Measurements from ENCODE around the gene AGPAT2. TPM values are rescaled to one million over a fixed set of nuclear protein-coding genes. Genes with fewer than 3 reads are reported as not detected.

AGPAT2 gene
- total and polyA plus RNA-seq, 2 experiments from 2014 or later, result 31.8 to 44.7 TPM

GRCh38 chr9:136696502-136696901, 9.2 kb upstream of the AGPAT2 start:
- Mint-ChIP-seq H3K27me3 (ENCODE audit: insufficient read depth, low read depth, poor library complexity) (peaks cover 13% of the 10 kb centered on the region), H3K36me3 (ENCODE audit: low read depth) (no peaks in the 10 kb centered on the region), H3K4me1 (peaks cover 15% of the 10 kb centered on the region), H3K27ac (no peak overlapping the region), H3K4me3 (no peak overlapping the region), H3K9me3 (no peaks in the 10 kb centered on the region)
- H3K4me3 ChIP-seq, result no peak overlapping the region
- H3K79me2 ChIP-seq (replicated peaks; ENCODE audit: insufficient read depth), result no peaks in the 10 kb centered on the region
- H2AFZ ChIP-seq, result no peak overlapping the region
- H3F3A ChIP-seq (replicated peaks; ENCODE audit: low read depth), result no peaks in the 10 kb centered on the region
- H3K4me2 ChIP-seq, result no peak overlapping the region
- ATAC-seq, result no peak
- no peaks in the 10 kb centered on the region for H3K27me3 ChIP-seq (ENCODE audit: insufficient read depth)
- H4K20me1 ChIP-seq (replicated peaks; ENCODE audit: insufficient read depth), result no peaks in the 10 kb centered on the region
- H3K36me3 ChIP-seq (ENCODE audit: insufficient read depth), result no peaks in the 10 kb centered on the region
- H3K27ac ChIP-seq (ENCODE audit: low read depth), result no peak overlapping the region
- H3K9me2 ChIP-seq (ENCODE audit: insufficient read depth), result no peaks in the 10 kb centered on the region
- no peak for DNase-seq (ENCODE audit: low spot score)
- TF ChIP-seq ZNF331 (CRISPR knock-in tag; IDR thresholded peaks at IDR 0.05; ENCODE audit: low read depth) (no peak), ZNF114 (CRISPR knock-in tag; IDR thresholded peaks at IDR 0.05) (no peak), CTCF (conservative IDR thresholded peaks at IDR 0.05; ENCODE audit: low read depth in 2 of 2) (no peak)
- TF ChIP-seq, protein P1, sequence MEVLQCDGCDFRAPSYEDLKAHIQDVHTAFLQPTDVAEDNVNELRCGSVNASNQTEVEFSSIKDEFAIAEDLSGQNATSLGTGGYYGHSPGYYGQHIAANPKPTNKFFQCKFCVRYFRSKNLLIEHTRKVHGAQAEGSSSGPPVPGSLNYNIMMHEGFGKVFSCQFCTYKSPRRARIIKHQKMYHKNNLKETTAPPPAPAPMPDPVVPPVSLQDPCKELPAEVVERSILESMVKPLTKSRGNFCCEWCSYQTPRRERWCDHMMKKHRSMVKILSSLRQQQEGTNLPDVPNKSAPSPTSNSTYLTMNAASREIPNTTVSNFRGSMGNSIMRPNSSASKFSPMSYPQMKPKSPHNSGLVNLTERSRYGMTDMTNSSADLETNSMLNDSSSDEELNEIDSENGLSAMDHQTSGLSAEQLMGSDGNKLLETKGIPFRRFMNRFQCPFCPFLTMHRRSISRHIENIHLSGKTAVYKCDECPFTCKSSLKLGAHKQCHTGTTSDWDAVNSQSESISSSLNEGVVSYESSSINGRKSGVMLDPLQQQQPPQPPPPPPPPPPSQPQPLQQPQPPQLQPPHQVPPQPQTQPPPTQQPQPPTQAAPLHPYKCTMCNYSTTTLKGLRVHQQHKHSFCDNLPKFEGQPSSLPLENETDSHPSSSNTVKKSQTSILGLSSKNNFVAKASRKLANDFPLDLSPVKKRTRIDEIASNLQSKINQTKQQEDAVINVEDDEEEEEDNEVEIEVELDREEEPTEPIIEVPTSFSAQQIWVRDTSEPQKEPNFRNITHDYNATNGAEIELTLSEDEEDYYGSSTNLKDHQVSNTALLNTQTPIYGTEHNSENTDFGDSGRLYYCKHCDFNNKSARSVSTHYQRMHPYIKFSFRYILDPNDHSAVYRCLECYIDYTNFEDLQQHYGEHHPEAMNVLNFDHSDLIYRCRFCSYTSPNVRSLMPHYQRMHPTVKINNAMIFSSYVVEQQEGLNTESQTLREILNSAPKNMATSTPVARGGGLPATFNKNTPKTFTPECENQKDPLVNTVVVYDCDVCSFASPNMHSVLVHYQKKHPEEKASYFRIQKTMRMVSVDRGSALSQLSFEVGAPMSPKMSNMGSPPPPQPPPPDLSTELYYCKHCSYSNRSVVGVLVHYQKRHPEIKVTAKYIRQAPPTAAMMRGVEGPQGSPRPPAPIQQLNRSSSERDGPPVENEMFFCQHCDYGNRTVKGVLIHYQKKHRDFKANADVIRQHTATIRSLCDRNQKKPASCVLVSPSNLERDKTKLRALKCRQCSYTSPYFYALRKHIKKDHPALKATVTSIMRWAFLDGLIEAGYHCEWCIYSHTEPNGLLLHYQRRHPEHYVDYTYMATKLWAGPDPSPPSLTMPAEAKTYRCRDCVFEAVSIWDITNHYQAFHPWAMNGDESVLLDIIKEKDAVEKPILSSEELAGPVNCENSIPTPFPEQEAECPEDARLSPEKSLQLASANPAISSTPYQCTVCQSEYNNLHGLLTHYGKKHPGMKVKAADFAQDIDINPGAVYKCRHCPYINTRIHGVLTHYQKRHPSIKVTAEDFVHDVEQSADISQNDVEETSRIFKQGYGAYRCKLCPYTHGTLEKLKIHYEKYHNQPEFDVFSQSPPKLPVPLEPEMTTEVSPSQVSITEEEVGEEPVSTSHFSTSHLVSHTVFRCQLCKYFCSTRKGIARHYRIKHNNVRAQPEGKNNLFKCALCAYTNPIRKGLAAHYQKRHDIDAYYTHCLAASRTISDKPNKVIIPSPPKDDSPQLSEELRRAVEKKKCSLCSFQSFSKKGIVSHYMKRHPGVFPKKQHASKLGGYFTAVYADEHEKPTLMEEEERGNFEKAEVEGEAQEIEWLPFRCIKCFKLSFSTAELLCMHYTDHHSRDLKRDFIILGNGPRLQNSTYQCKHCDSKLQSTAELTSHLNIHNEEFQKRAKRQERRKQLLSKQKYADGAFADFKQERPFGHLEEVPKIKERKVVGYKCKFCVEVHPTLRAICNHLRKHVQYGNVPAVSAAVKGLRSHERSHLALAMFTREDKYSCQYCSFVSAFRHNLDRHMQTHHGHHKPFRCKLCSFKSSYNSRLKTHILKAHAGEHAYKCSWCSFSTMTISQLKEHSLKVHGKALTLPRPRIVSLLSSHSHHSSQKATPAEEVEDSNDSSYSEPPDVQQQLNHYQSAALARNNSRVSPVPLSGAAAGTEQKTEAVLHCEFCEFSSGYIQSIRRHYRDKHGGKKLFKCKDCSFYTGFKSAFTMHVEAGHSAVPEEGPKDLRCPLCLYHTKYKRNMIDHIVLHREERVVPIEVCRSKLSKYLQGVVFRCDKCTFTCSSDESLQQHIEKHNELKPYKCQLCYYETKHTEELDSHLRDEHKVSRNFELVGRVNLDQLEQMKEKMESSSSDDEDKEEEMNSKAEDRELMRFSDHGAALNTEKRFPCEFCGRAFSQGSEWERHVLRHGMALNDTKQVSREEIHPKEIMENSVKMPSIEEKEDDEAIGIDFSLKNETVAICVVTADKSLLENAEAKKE (CRISPR knock-in tag; IDR thresholded peaks at IDR 0.05), result no peak
- no peaks in the 10 kb centered on the region; the same call in 1 of the 2 replicates for H3K4me1 ChIP-seq (ENCODE audit: insufficient read depth)

GRCh38 chr9:136695955-136696354, 8.7 kb upstream of the AGPAT2 start:
- no peaks in the 10 kb centered on the region for H3F3A ChIP-seq (replicated peaks; ENCODE audit: low read depth)
- H3K36me3 ChIP-seq (ENCODE audit: insufficient read depth), result no peaks in the 10 kb centered on the region
- no peak overlapping the region for H3K4me3 Mint-ChIP-seq
- no peak for ATAC-seq
- no peaks in the 10 kb centered on the region for H3K79me2 ChIP-seq (replicated peaks; ENCODE audit: insufficient read depth)
- no peaks in the 10 kb centered on the region for H4K20me1 ChIP-seq (replicated peaks; ENCODE audit: insufficient read depth)
- H3K4me2 ChIP-seq, result no peak overlapping the region
- no peak for TF ChIP-seq REST (IDR thresholded peaks at IDR 0.05; ENCODE audit: unreplicated experiment)
- no peak for TF ChIP-seq STAT1 (IDR thresholded peaks at IDR 0.05; ENCODE audit: unreplicated experiment)
- TF ChIP-seq CTCF (conservative IDR thresholded peaks at IDR 0.05; ENCODE audit: low read depth in 2 of 2), result no peak
- no peak for TF ChIP-seq ZNF114 (CRISPR knock-in tag; IDR thresholded peaks at IDR 0.05)
- peaks cover 10% of the 10 kb centered on the region for H3K4me1 Mint-ChIP-seq
- no peak overlapping the region for H3K4me3 ChIP-seq
- no peaks in the 10 kb centered on the region for H3K9me3 Mint-ChIP-seq
- no peaks in the 10 kb centered on the region; the same call in 1 of the 2 replicates for H3K4me1 ChIP-seq (ENCODE audit: insufficient read depth)
- no peak overlapping the region for H2AFZ ChIP-seq
- H3K9me2 ChIP-seq (ENCODE audit: insufficient read depth), result no peaks in the 10 kb centered on the region
- peaks cover 10% of the 10 kb centered on the region for H3K27me3 Mint-ChIP-seq (ENCODE audit: insufficient read depth, low read depth, poor library complexity)
- H3K27me3 ChIP-seq (ENCODE audit: insufficient read depth), result no peaks in the 10 kb centered on the region
- H3K27ac Mint-ChIP-seq, result no peak overlapping the region
- H3K36me3 Mint-ChIP-seq (ENCODE audit: low read depth), result no peaks in the 10 kb centered on the region
- H3K27ac ChIP-seq (ENCODE audit: low read depth), result no peak overlapping the region
- DNase-seq (ENCODE audit: low spot score), result no peak
